ENCODE results near the gene ALG1.
"Not testable (repeated sequence)": the region's sequence is repeated elsewhere in the genome, so short reads cannot be mapped to it uniquely, and the experiment has no call there.

ALG1 gene

GRCh38 chr16:5075637-5076036 is 4.0 kb downstream of the ALG1 start:
- no peak for DNase-seq

GRCh38 chr16:5077304-5077703 is 5.7 kb downstream of the ALG1 start:
- DNase-seq, result no peak

- no peak for DNase-seq
Observed at GRCh38 chr16:5078626-5079025, 7.0 kb downstream of the ALG1 start.

- DNase-seq, result not testable (repeated sequence)
Observed at GRCh38 chr16:5080461-5080860, 8.8 kb downstream of the ALG1 start.

- DNase-seq, result not testable (repeated sequence)
Observed at GRCh38 chr16:5080996-5081395, 9.4 kb downstream of the ALG1 start.

GRCh38 chr16:5083646-5084045 is 12.0 kb downstream of the ALG1 start:
- not testable (repeated sequence) for DNase-seq

- not testable (repeated sequence) for DNase-seq
Observed at GRCh38 chr16:5084099-5084731, 12.6 kb downstream of the ALG1 start.

- peak in 1 of 2 experiments; percentile 12 for DNase-seq
Observed at GRCh38 chr16:5084802-5085201, 13.2 kb downstream of the ALG1 start.

- DNase-seq, result not testable (repeated sequence)
Observed at GRCh38 chr16:5085716-5086115, 14.1 kb downstream of the ALG1 start.

- not testable (repeated sequence) for DNase-seq
Observed at GRCh38 chr16:5088086-5088790, 16.6 kb downstream of the ALG1 start.

- not testable (repeated sequence) for DNase-seq
Observed at GRCh38 chr16:5088936-5089335, 17.3 kb downstream of the ALG1 start.

- DNase-seq, result not testable (repeated sequence)
Observed at GRCh38 chr16:5089911-5090555, 18.4 kb downstream of the ALG1 start.

- not testable (repeated sequence) for DNase-seq
Observed at GRCh38 chr16:5090592-5090991, 18.9 kb downstream of the ALG1 start.

GRCh38 chr16:5093081-5093480 is 21.4 kb downstream of the ALG1 start:
- DNase-seq, result not testable (repeated sequence)

GRCh38 chr16:5093746-5094145 is 22.1 kb downstream of the ALG1 start:
- DNase-seq, result not testable (repeated sequence)

- not testable (repeated sequence) for DNase-seq
Observed at GRCh38 chr16:5095145-5095830, 23.6 kb downstream of the ALG1 start.

GRCh38 chr16:5096437-5097060 is 24.9 kb downstream of the ALG1 start:
- not testable (repeated sequence) for DNase-seq

GRCh38 chr16:5097061-5097469 is 25.4 kb downstream of the ALG1 start:
- DNase-seq, result not testable (repeated sequence)

- DNase-seq, result peak; percentile 90 to 96
Observed at GRCh38 chr16:5097470-5098220, 26.0 kb downstream of the ALG1 start, which contains the start of gene EEF2KMT. Gene EEF2KMT, minus strand, starts transcription at chr16:5097795. Its CDS starts 56 bp downstream, at chr16:5097739.

- peak in 1 of 2 experiments; percentile 6 for DNase-seq
Observed at GRCh38 chr16:5098221-5099159, 26.8 kb downstream of the ALG1 start.

- not testable (repeated sequence) for DNase-seq
Observed at GRCh38 chr16:5099174-5099573, 27.5 kb downstream of the ALG1 start.
